HepG2 (cell line): ENCODE results near the gene RMI2. TPM values are rescaled to one million over a fixed set of nuclear protein-coding genes. Genes with fewer than 3 reads are reported as not detected.
A peak's percentile ranks its signal among the peaks of the same experiment; 100 is the strongest.

ENCODE experiments used
- ATM ChIP-seq: fragments of 450-650 bp; IDR thresholded peaks from 2 replicates; pipeline ENCODE4 v1.7.1; 2017; ENCODE audit warnings: mild to moderate bottlenecking, borderline replicate concordance
- DR1 ChIP-seq: sonication (generic); formaldehyde crosslinking; IDR thresholded peaks from 2 replicates; pipeline ENCODE4 v1.8.0; 2021; ENCODE audit warnings: mild to moderate bottlenecking, missing genetic modification reagents, inconsistent platforms
- EHMT2 ChIP-seq: fragments of 200-600 bp; sonication (generic); IDR thresholded peaks from 2 replicates; pipeline ENCODE4 v1.7.0; 2017; ENCODE audit warnings: antibody characterized with exemption, low read depth, low read length, borderline replicate concordance
- FLYWCH1 ChIP-seq: sonication (generic); formaldehyde crosslinking; IDR thresholded peaks from 2 replicates; pipeline ENCODE4 v1.8.1; 2023; ENCODE audit warnings: mild to moderate bottlenecking, missing genetic modification reagents
- GZF1 ChIP-seq: sonication (generic); formaldehyde crosslinking; IDR thresholded peaks from 2 replicates; pipeline ENCODE4 v1.5.1; 2020; ENCODE audit warnings: mild to moderate bottlenecking, missing genetic modification reagents
- JARID2 ChIP-seq: sonication (generic); formaldehyde crosslinking; IDR thresholded peaks from 2 replicates; pipeline ENCODE4 v1.8.1; 2023; ENCODE audit warnings: missing genetic modification reagents, inconsistent platforms; ENCODE audit not compliant: insufficient replicate concordance
- LRRFIP1 ChIP-seq: sonication (generic); formaldehyde crosslinking; conservative IDR thresholded peaks from 2 replicates; pipeline ENCODE4 v1.4.0; 2020; ENCODE audit warnings: missing genetic modification reagents
- MBNL3 ChIP-seq: fragments of 250-450 bp; sonication (Bioruptor Pico); conservative IDR thresholded peaks from 2 replicates; pipeline ENCODE4 v1.8.0; 2022; ENCODE audit warnings: mild to moderate bottlenecking, inconsistent platforms
- NKX3-1 ChIP-seq: sonication (generic); formaldehyde crosslinking; IDR thresholded peaks from 2 replicates; pipeline ENCODE4 v1.5.0; 2020; ENCODE audit warnings: missing genetic modification reagents
- NRL ChIP-seq: sonication (generic); formaldehyde crosslinking; IDR thresholded peaks from 2 replicates; pipeline ENCODE4 v1.5.0; 2020; ENCODE audit warnings: missing genetic modification reagents, mild to moderate bottlenecking, moderate library complexity, borderline replicate concordance
- PRDM15 ChIP-seq: sonication (generic); formaldehyde crosslinking; IDR thresholded peaks from 2 replicates; pipeline ENCODE4 v1.4.0; 2020; ENCODE audit warnings: missing genetic modification reagents
- STAT5B ChIP-seq: sonication (generic); formaldehyde crosslinking; IDR thresholded peaks from 2 replicates; pipeline ENCODE4 v1.4.0; 2020; ENCODE audit warnings: missing genetic modification reagents
- TBP ChIP-seq: sonication (generic); formaldehyde crosslinking; IDR thresholded peaks from 2 replicates; pipeline ENCODE4 v1.5.0; 2020; ENCODE audit warnings: missing genetic modification reagents
- TOE1 ChIP-seq: sonication (generic); formaldehyde crosslinking; IDR thresholded peaks from 2 replicates; pipeline ENCODE4 v1.4.0; 2020; ENCODE audit warnings: mild to moderate bottlenecking, missing genetic modification reagents
- YEATS4 ChIP-seq: sonication (generic); formaldehyde crosslinking; IDR thresholded peaks from 2 replicates; pipeline ENCODE4 v1.4.0; 2020; ENCODE audit warnings: missing genetic modification reagents, borderline replicate concordance
- ZBTB25 ChIP-seq: IDR thresholded peaks from 2 replicates; pipeline ENCODE4 v1.6.1; 2018; ENCODE audit warnings: missing genetic modification reagents
- ZNF207 ChIP-seq: fragments of 450-650 bp; IDR thresholded peaks from 2 replicates; pipeline ENCODE4 v1.6.1; 2016; ENCODE audit warnings: antibody characterized with exemption, borderline replicate concordance
- ZNF382 ChIP-seq: sonication (generic); formaldehyde crosslinking; IDR thresholded peaks from 2 replicates; pipeline ENCODE4 v1.5.0; 2020; ENCODE audit warnings: missing genetic modification reagents, mild to moderate bottlenecking, borderline replicate concordance
- ZNF570 ChIP-seq: sonication (generic); formaldehyde crosslinking; IDR thresholded peaks from 2 replicates; pipeline ENCODE4 v1.4.0; 2020; ENCODE audit warnings: mild to moderate bottlenecking, missing genetic modification reagents, borderline replicate concordance
- ZNF576 ChIP-seq: sonication (generic); formaldehyde crosslinking; IDR thresholded peaks from 2 replicates; pipeline ENCODE4 v1.4.0; 2020; ENCODE audit warnings: mild to moderate bottlenecking, missing genetic modification reagents
- ZNF747 ChIP-seq: sonication (generic); formaldehyde crosslinking; IDR thresholded peaks from 2 replicates; pipeline ENCODE4 v1.8.1; 2023; ENCODE audit warnings: missing genetic modification reagents, mild to moderate bottlenecking, borderline replicate concordance
- polyA plus RNA-seq, 8 experiments: library from polyadenylated mRNA; depleted of rRNA in 3 of 8; stranded (reverse) in 7 of 8; unstranded in 1 of 8; fragments of >200 nt; fragmentation: Illumina TruSeq in 4 of 8; extraction: Trizol in 4 of 8; gene quantifications; 2 replicates each; pipeline versions ENCODE4 v1.2.1 to v1.2.3, GENCODE V29; 2011 to 2016; ENCODE audit warnings: low read depth in 4 of 8, missing spikeins in 1 of 8, mixed read lengths in 1 of 8; ENCODE audit not compliant: insufficient read depth in 1 of 8
- total RNA-seq, 5 experiments: library from RNA; depleted of rRNA; stranded (reverse); fragments of >200 nt; fragmentation: Illumina TruSeq; extraction: Trizol; gene quantifications; 2 replicates each; pipeline ENCODE4 v1.2.3, GENCODE V29; 2016; ENCODE audit warnings: low read depth in 1 of 5

RMI2 gene
- total and polyA plus RNA-seq, 2 of the 13 experiments (the other 11 are each of a cell fraction or from before 2014, with no cell fraction given), result 24.5 to 55.7 TPM

DNA sequence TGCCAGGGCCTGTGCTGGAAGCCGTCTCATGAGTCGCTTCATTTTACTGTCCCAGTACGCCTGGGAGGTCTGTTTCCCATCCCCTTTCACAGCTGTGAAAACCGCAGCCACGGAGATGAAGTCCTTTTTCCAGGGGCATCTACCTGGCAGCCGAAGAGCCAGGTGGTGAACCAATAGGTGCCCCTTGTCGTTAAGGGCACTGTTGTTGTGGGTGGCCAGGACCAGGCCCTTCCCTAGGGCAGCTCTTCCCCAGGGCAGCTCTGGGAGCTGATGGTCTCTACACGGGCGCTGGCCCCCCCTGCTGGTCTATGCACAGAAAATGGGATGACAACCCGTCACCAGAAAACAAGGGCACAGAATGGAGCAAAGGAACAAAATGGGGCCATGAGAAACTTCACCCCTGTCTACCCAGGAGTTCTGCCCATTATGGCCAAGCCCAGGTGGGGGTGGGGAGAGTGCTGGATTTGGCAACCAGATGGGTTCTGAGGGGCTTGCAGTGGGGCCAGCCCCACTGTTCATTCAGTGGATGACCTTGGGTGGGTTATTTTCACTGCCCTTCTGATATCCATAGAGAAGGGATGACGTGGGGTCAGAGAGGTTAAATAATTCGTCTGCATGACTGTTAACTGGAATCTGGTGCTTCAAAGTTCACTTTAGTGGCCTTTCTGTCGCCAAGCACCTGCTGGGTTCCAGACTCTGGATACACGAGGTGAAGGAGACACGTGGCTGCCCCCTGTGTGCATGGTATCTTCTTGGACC lies 11.5 kb downstream of the RMI2 start (continued):
- TF ChIP-seq LRRFIP1 (CRISPR knock-in tag) (no peak), FLYWCH1 (no peak), ZNF570 (CRISPR knock-in tag) (0 out of 2 replicates have a peak, but pooled peaks have one; percentile 53), ZNF382 (CRISPR knock-in tag) (no peak), ZNF576 (CRISPR knock-in tag) (no peak), EHMT2 (no peak), PRDM15 (CRISPR knock-in tag) (no peak), STAT5B (no peak), ZNF207 (no peak), NKX3-1 (CRISPR knock-in tag) (peak; percentile 72; the same call in 1 of the 2 replicates), GZF1 (no peak), JARID2 (no peak), ZBTB25 (no peak), NRL (CRISPR knock-in tag) (peak; percentile 33; the same call in 1 of the 2 replicates), YEATS4 (peak; percentile 40; the same call in 1 of the 2 replicates), ZNF747 (peak; percentile 48; the same call in 1 of the 2 replicates), DR1 (CRISPR knock-in tag) (no peak), TOE1 (CRISPR knock-in tag) (no peak), ATM (no peak), MBNL3 (CRISPR knock-in tag) (no peak), TBP (CRISPR knock-in tag) (0 out of 2 replicates have a peak, but pooled peaks have one; percentile 57)
